Stimulated activated CD8-positive, alpha-beta memory T cell treated with anti-CD3 and anti-CD28 coated beads, Interleukin-15, amount 100 ng/mL, for 1 hour (primary cell): ENCODE results near the gene ASPSCR1.
"Not testable (repeated sequence)": the region's sequence is repeated elsewhere in the genome, so short reads cannot be mapped to it uniquely, and the experiment has no call there.

Experiments used
- DNase-seq: peaks from one replicate; pipeline ENCODE4 v3.0.0-alpha.2; 2020; ENCODE audit warnings: low read depth

The ASPSCR1 gene

DNA sequence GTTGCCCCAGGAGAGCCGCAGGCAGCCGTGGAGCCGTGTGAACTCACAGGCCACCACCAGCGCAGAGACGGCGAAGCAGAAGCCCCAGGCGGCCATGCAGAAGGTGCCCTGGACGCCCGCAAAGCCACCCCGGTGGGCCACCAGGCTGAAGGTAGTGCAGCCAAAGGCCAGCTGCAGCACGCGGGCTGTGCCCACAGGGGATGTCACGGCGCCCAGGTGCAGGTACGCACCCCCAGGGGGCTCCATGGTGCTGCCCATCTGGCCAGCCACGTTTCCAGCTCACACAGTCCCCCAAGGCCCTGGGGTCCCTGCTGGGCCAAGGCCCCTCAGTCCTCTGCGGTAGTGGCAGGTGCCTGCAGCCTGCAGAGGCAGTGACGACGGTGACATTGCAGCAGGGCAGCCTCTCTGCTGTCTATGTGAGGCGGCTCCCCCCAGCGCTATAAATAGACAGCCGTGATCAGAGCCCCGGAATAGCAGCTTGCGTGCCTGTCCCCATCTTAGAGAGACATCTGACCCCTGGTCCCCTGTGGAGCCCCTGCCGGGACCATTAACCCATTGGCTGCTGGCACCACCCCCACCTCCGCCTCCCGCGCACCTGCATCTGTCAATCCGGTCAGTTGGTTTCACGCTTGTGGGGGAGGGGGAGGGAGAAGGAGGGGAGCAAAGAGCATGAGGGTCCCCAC, 35.8 kb upstream of the ASPSCR1 start:
- DNase-seq, result no peak

- DNase-seq, result no peak
Measured at GRCh38 chr17:81942167-81942553, 35.3 kb upstream of the ASPSCR1 start.

DNA sequence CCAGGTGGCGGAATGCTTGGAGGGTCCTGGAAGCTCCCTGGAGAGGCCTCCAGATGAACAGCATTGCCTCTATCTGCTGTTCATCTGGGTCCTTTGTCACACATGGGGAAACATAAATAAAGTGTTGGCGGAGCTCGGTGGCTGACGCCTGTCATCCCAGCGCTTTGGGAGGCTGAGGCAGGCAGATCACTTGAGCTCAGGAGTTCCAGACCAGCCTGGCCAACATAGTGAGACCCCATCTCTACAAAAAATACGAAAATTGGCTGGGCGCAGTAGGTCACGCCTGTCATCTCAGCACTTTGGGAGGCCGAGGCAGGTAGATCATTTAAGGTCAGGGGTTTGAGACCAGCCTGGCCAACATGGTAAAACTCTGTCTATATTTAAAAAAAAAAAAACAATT, 32.6 kb upstream of the ASPSCR1 start:
- DNase-seq, result no peak

DNA sequence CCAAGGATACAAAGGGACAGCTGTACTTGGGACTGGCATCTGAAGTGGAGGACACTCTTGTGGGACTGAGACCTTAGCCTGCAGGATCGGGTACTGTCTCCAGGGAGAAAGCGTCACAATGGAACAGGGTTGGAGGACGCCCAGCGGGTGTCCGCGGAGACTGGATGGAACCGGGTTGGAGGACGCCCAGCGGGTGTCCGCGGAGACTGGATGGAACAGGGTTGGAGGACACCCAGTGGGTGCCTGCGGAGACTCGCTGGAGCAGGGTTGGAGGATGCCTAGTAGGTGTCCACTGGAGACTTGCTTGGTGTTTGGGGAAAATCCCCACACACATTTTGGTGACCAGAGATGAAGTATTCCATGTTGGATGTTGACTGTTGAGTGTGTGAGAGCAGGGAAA, 30.2 kb upstream of the ASPSCR1 start, which contains the start of gene MYADML2:
Gene MYADML2 (minus strand): TSS at position 45 of the 400 bp plus-strand sequence. CDS start 5,492 bp downstream, outside the sequence.
- DNase-seq, result no peak

DNA sequence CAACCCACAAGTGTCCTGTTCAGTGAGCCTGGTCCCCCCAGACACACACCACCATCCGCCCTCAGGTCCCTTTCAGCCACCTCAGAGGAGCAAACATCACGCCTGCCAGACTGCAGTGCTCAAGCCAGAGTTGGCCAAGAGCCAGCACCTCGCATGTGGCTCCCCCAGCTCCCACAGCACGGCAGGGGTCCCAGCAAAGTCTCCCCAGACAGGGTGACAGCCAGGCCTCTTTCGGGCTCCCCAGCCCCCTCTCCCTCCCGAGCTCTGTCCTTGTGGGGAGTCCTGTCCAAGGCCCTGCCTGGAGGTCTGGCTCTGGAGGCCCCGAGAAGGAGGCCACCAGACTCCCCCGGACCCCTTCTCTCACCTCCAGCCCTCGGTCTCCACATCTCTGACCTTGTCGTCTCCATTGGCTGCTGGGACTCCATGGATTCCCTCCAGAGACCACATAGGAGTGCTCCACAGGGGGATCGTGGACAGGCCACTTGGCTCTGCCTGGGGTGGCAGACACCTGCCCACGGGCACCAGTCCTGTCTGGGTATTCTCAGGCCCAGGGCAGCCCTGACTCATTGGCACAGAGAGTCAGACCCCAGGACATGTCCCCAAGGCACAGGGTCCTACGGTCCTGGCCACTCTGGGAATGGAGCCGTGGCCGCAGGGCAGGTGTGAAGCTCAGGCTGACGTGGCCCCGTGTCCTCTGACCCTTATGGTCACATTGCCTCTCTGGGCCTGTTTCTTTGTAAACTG, 28.6 kb upstream of the ASPSCR1 start:
- DNase-seq, result no peak

DNA sequence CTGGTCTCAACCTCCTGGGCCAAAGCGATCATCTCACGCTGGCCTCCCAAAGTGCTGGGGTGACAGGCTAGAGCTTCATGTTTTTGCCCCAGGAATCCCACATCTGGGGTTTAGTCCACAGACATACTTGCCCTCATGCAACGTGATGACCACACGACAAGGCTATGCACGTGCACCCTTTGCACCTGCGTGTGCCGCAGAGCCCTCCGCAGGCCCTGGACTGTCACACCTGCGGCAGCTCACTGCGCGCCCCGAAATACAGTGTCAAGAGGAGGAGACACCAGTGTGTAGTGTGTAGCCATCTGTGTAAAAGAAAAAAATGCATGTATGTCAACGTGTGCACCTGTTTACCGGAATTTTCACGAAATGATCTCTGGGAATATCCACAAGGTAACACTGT, 26.9 kb upstream of the ASPSCR1 start:
- no peak for DNase-seq

- DNase-seq, result no peak
Measured at GRCh38 chr17:81951785-81952684, 25.4 kb upstream of the ASPSCR1 start.

DNA sequence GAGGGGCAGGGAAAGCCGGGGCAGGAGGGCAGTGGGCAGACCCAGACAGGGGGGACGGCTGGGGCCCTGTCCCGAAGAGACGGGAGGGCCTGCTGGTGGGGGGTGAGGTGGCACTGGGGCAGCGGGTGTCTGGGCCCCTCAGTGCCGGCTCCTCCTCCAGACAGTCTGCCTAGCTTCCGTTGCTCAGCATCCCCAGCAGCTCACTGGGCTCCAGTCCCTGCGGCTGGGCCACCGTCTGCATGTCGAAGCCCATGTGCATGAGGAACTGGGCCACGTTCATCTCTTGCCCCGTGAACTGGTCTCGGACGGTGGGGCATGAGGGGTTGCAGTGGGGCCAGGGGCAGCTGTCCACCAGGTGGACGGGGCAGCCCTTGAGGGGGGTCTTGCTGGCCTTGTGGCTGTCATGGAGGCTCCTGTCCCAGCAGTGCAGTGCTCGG, 24.6 kb upstream of the ASPSCR1 start:
- DNase-seq, result no peak

DNA sequence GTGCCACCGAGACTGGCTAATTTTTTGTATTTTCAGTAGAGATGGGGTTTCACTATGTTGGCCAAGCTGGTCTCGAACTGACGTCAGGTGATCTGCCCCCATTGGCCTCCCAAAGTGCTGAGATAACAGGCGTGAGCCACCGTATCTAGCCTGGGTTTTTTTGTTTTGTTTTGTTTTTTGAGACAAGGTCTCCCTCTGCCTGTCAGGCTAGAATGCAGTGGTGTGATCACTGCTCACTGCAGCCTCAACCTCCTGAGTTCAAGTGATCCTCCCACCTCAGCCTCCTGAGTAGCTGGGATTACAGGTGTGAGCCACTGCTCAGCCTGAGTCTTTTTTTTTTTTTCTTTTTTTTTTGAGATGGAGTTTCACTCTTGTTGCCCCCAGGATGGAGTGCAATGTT, 24.0 kb upstream of the ASPSCR1 start:
- DNase-seq, result not testable (repeated sequence)

DNA sequence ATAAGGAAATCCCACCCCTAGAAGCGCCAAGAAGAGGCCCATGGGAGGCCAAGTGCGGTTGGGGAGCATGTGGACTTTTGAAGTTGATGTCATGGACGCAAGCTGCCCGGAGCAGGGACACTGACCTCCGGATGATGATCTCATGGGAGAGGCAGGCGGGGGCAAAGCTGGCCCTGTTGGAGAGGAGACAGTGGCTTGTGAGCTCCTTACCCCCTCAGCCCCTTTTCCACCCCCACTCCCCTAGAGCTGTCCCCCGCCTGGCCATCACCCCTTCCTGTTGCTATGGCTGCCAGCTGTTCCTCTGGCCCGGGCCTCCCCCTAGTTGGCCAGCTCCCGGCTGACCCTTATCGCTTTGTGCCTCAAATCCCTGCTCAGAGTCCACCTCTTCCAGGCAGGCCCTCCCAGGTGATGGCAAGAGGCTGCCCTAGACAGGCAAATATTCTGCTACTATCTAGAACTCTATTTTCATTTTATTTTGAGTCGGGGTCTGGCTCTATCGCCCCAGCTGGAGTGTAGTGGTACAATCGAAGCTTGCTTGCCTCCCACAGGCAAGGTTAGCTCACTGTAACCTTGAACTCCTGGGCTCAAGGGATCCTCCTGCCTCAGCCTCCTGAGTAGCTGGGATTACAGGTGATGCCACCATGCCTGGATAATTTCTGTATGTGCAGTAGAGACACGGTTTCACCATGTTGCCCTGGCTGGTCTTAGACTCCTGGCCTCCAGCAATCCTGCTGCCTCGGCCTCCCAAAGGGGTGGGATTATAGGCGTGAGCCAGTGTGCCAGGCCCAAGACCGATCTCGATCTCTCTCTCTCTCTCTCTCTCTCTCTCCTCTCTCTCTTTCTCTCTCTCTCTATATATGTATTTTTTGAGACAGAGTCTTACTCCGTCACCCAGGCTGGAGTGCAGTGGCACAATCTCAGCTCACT, 23.0 kb upstream of the ASPSCR1 start:
- no peak for DNase-seq

DNA sequence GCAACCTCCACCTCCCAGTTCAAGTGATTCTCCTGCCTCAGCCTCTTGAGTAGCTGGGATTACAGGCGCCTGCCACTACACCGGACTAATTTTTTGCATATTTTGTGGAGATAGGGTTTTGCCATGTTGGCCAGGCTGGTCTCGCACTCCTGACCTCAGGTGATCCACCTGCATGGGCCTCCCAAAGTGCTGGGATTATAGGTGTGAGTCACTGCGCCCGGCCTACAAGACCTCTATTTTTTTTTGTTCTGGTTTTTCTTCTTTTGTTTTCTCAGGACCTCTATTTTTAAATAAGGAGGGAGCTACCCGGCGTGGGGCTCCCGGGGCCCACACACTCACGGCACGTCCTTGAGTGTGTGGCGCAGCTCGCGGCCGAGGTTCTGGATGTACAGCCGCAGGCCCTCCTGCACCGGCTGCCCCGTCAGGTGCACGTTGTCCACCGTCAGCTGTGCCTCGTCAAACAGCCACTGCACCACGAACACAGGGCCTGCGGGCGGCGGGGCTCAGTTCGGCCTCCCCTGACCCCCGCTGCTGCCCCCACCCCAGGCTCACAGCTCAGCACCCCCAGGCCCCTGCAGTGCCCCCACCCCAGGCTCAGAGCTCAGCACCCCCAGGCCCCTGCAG, 22.3 kb upstream of the ASPSCR1 start:
- DNase-seq, result no peak

DNA sequence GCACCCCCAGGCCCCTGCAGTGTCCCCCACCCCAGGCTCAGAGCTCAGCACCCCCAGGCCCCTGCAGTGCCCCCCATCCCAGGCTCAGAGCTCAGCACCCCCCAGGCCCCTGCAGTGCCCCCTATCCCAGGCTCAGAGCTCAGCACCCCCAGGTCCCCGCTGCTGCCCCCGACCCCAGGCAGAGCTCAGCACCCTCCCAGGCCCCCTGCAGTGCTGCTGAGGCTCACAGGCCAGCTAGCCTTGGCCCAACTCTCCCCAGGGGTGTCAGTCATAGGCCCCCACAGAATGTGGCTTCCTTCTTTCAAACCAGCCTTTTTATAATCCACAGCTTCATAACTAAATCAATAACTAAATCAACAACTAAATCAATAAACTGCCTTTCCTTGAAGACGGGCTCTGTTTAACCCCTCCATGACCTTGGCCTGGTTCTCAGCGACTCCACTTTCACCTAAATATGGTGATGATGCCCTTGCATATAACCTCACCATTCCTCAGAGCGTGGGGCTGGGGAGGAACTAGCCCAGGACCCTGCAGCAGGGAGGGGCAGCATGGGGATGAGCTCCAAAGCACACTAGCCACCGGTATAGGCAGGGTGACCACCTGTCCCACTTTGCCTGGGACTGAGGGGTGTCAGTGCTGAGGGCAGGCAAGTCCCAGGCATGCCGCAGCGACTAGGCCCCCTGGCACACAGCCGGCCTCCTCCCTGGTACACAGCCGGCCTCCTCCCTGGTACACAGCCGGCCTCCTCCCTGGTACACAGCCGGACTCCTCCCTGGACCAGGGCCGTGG, 21.5 kb upstream of the ASPSCR1 start:
- DNase-seq, result no peak

DNA sequence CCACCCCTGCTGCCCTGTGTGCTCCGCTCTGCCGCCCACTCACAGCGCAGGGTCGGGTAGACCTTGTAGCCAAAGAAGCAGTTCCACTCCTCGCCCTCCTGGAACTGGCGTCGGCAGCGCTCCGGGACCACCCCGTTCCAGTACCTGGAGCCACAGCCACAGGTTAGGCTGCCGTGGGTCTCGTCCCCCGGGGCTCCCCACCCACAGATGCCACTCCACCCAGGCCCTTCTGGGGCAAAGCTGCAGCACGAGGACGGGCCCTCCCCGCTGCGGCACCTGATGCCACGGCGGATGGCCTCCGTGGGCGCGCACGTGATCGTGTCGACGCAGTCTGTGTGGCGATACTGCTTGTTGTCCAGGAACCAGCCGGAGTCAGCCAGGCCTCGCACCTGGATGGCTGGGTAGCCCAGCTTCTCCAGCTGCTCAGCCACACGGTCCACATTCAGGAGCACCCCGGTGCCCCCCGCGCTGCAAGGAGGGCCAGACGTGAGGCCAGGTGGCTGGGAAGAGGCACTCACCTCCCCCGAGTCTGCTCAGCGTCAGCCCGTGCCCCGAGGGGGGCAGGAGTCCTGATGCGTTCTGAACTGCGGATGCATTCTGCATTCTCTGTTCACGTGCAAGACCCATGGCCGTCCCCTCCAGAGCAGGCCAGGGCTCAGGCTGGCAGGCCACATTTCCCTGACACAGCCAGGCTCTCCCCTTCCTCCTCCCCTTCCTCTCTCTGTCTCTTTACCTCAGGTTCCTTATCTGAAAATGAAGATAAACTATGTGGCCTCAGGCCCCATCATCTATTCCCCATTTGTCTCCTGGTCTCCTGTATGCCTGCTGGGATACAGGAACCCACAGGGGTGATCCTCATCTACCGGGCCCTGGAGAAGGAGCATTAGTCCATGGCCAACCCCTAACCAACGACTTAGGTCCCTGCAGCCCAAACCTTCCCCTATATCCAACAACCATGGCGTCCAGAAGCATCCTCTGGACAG, 20.5 kb upstream of the ASPSCR1 start:
- no peak for DNase-seq

DNA sequence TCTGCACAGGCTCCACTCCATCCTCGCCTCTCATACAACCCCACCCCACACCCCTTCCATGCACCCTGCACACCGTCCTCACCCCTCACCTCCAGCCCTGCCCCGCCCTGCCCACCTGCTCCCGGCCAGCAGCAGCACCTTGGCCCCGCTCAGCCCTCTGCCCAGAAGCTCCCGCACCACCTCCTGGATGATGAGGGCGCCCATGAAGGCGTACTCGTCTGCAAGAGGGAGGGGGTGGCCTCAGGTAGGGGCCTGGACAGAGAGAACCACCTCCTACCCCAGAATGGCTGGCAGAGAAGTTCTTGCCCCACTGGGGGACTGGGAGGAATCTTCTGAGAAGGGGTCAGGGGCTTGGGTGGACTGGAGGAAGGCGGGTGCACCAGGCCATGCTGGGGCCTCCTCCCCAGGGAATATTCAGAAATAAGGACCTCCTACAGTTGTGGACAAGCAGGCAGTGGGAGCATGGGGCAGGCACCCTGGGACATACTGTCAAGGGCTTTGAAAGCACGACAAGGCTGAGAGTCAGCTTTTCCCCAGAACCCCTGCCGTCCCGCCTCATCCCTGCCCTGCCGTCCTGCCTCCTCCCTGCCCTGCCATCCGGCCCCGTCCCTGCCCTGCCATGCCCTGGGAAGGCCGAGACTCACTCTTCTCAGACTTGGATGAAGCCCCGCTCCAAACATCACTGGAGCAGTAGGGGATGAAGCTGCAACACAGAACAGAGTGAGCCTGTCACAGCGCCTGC, 19.6 kb upstream of the ASPSCR1 start:
- DNase-seq, result no peak

DNA sequence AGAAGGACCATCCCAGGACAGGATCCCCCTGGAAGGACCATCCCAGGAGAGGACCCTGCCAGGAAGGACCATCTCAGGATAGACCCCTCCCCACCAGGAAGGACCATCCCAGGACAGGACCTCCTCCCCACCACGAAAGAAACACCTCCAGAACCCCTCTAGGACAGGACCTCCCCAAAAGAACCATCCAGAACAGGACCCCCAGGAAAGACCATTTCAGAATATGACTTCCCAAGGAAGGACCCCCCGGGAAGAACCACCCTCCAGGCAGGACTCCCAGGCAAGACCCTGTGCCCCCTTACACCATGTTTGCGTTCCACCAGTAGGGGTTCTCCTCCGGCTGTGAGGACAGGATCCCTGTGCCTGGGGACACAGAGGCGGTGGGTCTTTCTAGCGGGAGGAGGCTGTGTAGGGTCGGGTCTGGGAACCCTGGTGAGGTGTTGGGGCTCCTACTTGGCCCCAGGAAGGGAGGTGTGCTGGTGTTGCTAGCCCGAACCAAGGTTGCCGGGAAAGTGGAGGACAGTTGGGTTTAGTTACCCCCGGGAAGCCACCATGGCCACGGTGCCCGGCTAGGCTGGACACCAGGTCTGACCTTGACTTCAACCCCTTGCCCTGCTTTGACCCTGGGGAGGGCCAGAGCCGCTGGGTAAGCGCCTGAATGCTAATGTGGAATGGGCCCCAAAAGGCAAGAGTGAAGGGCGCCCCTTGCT, 18.6 kb upstream of the ASPSCR1 start:
- no peak for DNase-seq

- DNase-seq, result peak; percentile 62
Measured at GRCh38 chr17:81959362-81960129, 17.9 kb upstream of the ASPSCR1 start.
